Camera-type eye (tissue), 1 donor: ENCODE data around the gene S100Z. TPM values are rescaled to one million over a fixed set of nuclear protein-coding genes. Genes with fewer than 3 reads are reported as not detected.

Experiments used
- total RNA-seq: library from RNA; depleted of rRNA; stranded (reverse); fragments of >200 nt; gene quantifications from one replicate; pipeline ENCODE4 v1.2.3, GENCODE V29; 2014

Gene S100Z
- not detected for total RNA-seq

GRCh38 chr5:76849419-76850291 lies at the start of gene S100Z:
TSS of gene S100Z (plus strand) at chr5:76850014. CDS start at chr5:76875360, 25,346 bp downstream.

GRCh38 chr5:76818844-76819831 lies 30.7 kb upstream of the S100Z start, which contains the start of gene F2RL1:
TSS of gene F2RL1 (plus strand) at chr5:76819030. CDS start at chr5:76819183, 153 bp downstream.

GRCh38 chr5:76952795-76953536 lies 103.2 kb downstream of the S100Z start, which contains the start of gene CRHBP:
TSS of gene CRHBP (plus strand) at chr5:76953045. CDS start at chr5:76953135, 90 bp downstream.

Other genes starting within 250 kb of the S100Z start
- 4.0 TPM for gene F2RL2, start 226.6 kb upstream of the S100Z start, total RNA-seq
- 35.1 TPM for gene F2R, start 133.9 kb upstream of the S100Z start, total RNA-seq
- gene F2RL1, start 31.0 kb upstream of the S100Z start, total RNA-seq: 4.2 TPM
- gene CRHBP, start 103.0 kb downstream of the S100Z start, total RNA-seq: 3.2 TPM
- 45.8 TPM for gene AGGF1, start 180.4 kb downstream of the S100Z start, total RNA-seq
- gene ZBED3, start 237.3 kb downstream of the S100Z start, total RNA-seq: 7.3 TPM